Fibroblast of lung (primary cell): ENCODE results near the gene IQSEC3.

Source experiments
- EZH2 ChIP-seq: IDR thresholded peaks from 2 replicates; pipeline ENCODE4 v1.5.1; 2012; ENCODE audit warnings: low read length, control low read depth, mild to moderate bottlenecking; ENCODE audit errors: missing control alignments
- TF ChIP-seq, protein P1 (sequence below), 2 donors: IDR thresholded peaks in 1 of 2; conservative IDR thresholded peaks in 1 of 2; 1 replicate in 1 of 2; 2 replicates in 1 of 2; pipeline ENCODE4 v1.5.1; 2011 to 2012; ENCODE audit warnings: low read length in 2 of 2, control low read depth in 1 of 2, inconsistent platforms in 1 of 2, low read depth in 1 of 2, mild to moderate bottlenecking in 1 of 2

GRCh38 chr12:182381-182892 lies 115.9 kb downstream of the IQSEC3 start:
- TF ChIP-seq, protein P1, sequence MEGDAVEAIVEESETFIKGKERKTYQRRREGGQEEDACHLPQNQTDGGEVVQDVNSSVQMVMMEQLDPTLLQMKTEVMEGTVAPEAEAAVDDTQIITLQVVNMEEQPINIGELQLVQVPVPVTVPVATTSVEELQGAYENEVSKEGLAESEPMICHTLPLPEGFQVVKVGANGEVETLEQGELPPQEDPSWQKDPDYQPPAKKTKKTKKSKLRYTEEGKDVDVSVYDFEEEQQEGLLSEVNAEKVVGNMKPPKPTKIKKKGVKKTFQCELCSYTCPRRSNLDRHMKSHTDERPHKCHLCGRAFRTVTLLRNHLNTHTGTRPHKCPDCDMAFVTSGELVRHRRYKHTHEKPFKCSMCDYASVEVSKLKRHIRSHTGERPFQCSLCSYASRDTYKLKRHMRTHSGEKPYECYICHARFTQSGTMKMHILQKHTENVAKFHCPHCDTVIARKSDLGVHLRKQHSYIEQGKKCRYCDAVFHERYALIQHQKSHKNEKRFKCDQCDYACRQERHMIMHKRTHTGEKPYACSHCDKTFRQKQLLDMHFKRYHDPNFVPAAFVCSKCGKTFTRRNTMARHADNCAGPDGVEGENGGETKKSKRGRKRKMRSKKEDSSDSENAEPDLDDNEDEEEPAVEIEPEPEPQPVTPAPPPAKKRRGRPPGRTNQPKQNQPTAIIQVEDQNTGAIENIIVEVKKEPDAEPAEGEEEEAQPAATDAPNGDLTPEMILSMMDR (conservative IDR thresholded peaks at IDR 0.05 in 1 of 2, IDR thresholded peaks at IDR 0.05 in 1 of 2; ENCODE audit: low read depth in 1 of 2, low read length in 2 of 2), result no peak
- no peak for TF ChIP-seq EZH2
